OCI-M2 (cell line): Measurements from ENCODE around the gene ING1.
A peak's percentile ranks its signal among the peaks of the same experiment; 100 is the strongest.
"Not testable (repeated sequence)": the region's sequence is repeated elsewhere in the genome, so short reads cannot be mapped to it uniquely, and the experiment has no call there.

Experiments used
- DNase-seq: peaks from one replicate; lab custom pipeline; 2025; ENCODE audit not compliant: unreplicated experiment; lab: John Stamatoyannopoulos, UW

Gene ING1

DNA sequence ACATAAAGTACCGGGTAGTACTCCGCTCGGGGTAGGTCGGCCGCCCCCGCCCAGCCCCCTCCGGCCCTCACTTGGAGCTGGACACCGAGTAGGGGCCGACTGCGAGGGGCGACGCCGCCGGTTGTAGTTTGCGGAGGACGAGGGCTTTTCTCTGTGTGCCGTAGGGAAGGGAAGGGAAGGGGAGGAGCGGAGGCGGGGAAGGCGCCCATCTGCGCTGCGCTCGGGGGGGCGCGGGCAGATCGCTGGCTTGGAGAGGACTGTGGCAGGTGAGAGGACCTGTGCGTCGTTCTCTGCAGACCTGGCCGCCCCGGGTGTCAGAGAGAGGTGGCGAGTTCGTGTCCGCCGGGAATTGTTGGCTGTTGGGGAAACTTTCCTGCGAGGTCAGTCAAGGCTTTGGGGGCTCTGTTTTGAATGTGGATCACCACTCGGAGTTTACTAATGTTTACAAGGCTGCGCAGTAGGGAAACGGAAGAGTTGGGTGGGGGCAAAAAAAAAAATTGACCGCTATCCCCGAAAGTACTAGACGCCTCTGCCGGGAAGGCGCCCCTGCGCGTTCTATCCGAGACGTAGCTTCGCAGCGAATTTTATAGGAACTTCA lies 1.4 kb downstream of the ING1 start:
- DNase-seq, result no peak

DNA sequence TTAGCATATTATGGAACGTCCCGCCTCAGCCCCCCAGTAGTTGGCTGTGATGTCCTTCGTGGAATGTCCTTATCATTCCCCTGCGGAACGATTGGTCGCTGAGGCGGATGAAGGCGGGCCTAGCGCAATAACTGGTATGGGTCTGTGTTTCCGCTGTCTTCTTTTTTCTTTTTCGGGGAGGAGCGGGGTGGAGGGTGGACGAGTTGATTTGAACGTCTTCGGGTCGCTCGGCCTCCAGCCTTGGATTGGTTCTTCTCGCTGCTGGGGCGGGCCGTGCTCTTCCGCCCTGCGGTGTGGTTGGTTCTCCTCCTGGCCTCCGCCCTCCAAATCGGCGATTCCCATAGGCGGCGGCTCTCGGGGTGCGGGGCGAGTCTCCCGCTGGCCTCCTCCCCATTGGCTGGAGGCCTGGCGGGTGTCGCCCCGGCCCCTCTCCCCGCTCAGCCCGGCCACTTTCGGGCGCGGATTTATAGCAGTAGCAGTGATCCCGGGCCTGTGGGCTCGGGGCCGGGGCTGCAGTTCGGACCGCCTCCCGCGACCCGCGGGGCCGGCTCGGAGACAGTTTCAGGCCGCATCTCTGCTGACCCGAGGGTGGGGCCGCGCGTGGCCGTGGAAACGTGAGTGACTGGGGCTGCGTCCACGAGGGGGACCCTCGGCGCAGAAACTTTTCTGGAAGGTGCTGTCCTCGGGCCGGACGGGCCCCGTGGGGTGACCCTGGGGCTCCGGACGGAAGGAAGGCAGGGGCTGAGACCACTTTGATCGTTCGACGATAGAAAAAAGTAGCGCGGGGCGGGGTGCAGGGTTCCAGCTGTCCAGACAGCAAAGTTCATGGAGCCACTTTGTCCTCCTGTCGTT lies 2.1 kb downstream of the ING1 start:
- peak; percentile 82 for DNase-seq

- no peak for DNase-seq
Observed at GRCh38 chr13:110716247-110716515, 2.7 kb downstream of the ING1 start.

GRCh38 chr13:110719036-110719710 lies 5.7 kb downstream of the ING1 start:
- no peak for DNase-seq

GRCh38 chr13:110722971-110723370 lies 9.5 kb downstream of the ING1 start:
- DNase-seq, result no peak

- no peak for DNase-seq
Observed at GRCh38 chr13:110723598-110723997, 10.1 kb downstream of the ING1 start.

DNA sequence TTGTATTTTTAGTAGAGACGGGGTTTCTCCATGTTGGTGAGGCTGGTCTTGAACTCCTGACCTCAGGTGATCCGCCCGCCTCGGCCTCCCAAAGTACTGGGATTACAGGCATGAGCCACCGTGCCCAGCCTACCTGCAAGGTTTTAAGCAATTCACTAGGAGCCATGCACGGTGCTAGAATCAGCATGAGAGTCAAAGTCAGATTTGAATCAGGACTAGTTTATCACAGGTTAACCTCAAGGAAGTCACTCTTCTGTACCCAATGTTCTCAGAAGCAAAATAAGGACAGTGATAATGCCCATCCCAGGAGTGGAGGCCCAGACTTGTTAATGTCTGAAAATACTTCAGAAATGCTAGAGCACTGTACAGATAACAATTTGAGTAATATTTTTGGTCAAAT lies 12.7 kb downstream of the ING1 start:
- DNase-seq, result not testable (repeated sequence)

DNA sequence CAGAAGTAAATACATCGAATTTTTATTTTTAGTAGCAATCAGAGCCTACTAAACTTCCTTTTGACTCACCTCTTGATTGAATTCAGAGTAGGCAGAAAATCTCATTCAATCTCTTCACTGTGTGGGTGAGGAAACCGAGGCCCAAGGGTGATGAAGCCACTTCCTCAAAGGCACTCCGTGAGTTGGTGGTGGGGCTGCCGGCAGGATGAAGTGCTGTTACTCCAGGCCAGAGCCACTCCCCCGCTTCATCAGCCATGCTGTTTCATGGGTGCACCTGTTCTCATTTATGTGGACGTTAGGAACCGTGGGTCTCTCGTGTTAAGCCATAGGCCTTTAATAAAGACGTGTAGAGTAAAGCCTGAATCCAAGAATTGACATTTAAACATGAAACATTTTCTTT lies 13.2 kb downstream of the ING1 start:
- DNase-seq, result no peak

DNA sequence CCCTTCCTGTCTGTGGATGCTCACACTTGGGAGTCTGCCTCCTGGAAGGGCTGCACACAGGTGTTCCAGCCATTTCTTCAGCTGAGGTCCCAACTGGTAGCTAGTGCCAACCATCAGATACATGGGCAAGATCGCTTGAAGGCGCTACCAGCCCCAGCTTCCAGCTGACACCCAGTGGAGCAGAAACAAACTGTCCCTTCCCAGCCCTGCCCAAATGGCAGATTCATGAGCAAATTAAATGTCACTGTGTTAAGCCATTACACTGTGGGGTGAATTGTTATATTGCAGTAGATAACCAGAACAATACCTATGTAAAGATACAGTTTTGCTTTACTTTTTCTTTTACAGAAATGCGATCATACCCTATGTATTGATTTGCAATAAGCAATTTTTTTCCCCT lies 17.6 kb downstream of the ING1 start:
- DNase-seq, result no peak

DNA sequence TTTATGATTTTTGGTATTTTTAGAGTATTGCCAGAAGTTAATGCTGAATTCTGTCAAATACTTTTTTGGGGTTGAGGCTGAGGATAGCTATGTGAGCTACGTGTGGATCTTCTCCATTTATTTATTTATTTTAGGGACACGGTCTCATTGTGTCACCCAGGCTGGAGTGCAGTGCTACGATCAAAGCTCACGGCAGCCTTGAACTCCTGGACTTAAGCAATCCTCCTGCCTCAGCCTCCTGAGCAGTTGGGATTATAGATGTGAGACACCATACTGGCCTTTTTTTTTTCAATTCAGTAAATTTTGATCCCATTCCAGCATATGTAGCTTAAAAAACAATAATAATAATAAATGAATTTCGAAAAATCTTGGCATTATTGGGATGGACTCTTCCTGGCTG lies 21.1 kb downstream of the ING1 start:
- no peak for DNase-seq

- no peak for DNase-seq
Observed at GRCh38 chr13:110737555-110737954, 24.1 kb downstream of the ING1 start.

DNA sequence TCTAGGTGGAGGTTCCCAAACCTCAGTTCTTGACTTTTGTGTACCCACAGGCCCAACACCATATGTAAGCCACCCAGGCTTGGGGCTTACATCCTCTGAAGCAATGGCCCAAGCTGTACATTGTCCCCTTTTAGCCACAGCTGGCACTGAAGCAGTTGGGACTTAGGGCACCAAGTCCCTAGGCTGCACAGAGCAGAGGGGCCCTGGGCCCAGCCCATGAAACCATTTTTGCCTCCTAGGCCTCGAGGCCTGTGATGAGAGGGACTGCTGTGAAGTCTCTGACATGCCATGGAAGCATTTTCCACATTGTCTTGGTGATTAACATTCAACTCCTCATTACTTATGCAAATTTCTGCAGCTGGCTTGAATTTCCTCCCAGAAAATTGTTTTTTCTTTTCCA lies 30.2 kb downstream of the ING1 start:
- DNase-seq, result no peak

GRCh38 chr13:110746438-110746837 lies 32.9 kb downstream of the ING1 start:
- DNase-seq, result no peak

- DNase-seq, result no peak
Observed at GRCh38 chr13:110748271-110748670, 34.8 kb downstream of the ING1 start.

- no peak for DNase-seq
Observed at GRCh38 chr13:110756219-110756631, 42.7 kb downstream of the ING1 start.

DNA sequence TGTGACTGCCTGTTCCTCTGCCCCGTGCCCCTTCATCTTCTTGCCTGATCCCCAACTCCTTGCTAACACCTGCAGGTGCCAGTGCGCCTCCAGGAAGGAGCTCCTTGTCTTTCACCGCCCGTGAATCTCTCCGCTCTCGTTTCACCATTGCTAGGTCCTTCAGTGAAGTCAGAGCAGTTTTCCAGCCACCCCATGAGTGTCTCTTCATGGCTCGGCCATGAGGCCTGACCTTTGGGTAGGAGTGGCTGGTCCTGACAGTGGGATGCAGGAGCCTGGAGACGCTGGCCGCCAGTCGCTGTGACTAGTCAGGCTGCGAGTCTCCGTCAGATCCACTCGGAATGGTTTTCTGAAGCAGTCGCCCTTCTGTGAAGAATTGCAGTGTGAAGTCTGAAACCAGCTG lies 43.8 kb downstream of the ING1 start:
- DNase-seq, result no peak

- no peak for DNase-seq
Observed at GRCh38 chr13:110758195-110758805, 44.8 kb downstream of the ING1 start.

- no peak for DNase-seq
Observed at GRCh38 chr13:110759710-110760109, 46.2 kb downstream of the ING1 start.

DNA sequence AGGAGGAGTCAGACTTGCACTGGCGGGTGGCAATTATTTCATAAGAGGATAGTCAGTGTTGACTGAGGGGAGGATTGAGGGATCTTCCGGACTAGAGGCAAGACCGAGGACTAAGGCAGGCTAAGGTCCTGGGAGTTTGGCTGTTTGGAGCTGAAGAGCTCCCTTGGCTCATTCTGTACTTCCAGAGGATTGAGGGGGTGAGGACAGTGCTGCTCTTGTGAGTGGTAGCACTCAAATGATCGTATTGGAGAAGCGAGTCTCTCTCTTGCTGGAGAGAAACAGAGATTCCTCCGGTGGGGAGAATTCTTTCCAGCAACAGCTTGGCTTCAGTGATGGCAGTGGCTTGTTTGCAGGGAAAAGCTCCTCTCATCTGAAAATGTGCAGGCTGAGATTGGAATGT lies 47.1 kb downstream of the ING1 start:
- no peak for DNase-seq

- DNase-seq, result no peak
Observed at GRCh38 chr13:110766671-110767430, 53.4 kb downstream of the ING1 start.

- no peak for DNase-seq
Observed at GRCh38 chr13:110767476-110767875, 54.0 kb downstream of the ING1 start.
